CD14-positive monocyte (primary cell): ENCODE measurements around the gene KIF1B. TPM values are rescaled to one million over a fixed set of nuclear protein-coding genes. Genes with fewer than 3 reads are reported as not detected.

Source experiments
- DNase-seq, 3 donors: peaks; one replicate each; pipeline ENCODE4 v3.0.0-alpha.2; 2011 to 2022
- H2AFZ ChIP-seq: 2 replicates; pipeline ENCODE4 v1.6.0; 2012; ENCODE audit warnings: mild to moderate bottlenecking, low read depth, low read length, inconsistent platforms; ENCODE audit not compliant: insufficient read depth, poor library complexity, severe bottlenecking
- H3K27ac ChIP-seq, 2 donors: 1 replicate in 1 of 2; 2 replicates in 1 of 2; pipeline ENCODE4 v1.5.1; 2012 to 2013; ENCODE audit warnings: low read length in 2 of 2, control low read depth in 1 of 2, inconsistent platforms in 1 of 2, low read depth in 1 of 2, mild to moderate bottlenecking in 1 of 2
- H3K27me3 ChIP-seq, 2 donors: one replicate each; pipeline versions ENCODE4 v1.6.0 to v1.6.1; 2011 to 2013; ENCODE audit warnings: low read length in 2 of 2; ENCODE audit not compliant: control insufficient read depth in 2 of 2, insufficient read depth in 2 of 2
- H3K36me3 ChIP-seq, 2 donors: replicated peaks in 1 of 2; 1 replicate in 1 of 2; 2 replicates in 1 of 2; pipeline versions ENCODE4 v1.5.1 to v1.6.1; 2012 to 2013; ENCODE audit warnings: low read length in 2 of 2, control low read depth in 1 of 2, inconsistent platforms in 1 of 2, mild to moderate bottlenecking in 1 of 2; ENCODE audit not compliant: insufficient read depth in 2 of 2, control insufficient read depth in 1 of 2
- H3K4me1 ChIP-seq, 2 donors: 1 replicate in 1 of 2; 2 replicates in 1 of 2; pipeline versions ENCODE4 v1.5.1 to v1.6.1; 2012 to 2013; ENCODE audit warnings: low read length in 2 of 2, control low read depth in 1 of 2, inconsistent platforms in 1 of 2, mild to moderate bottlenecking in 1 of 2, moderate library complexity in 1 of 2; ENCODE audit not compliant: insufficient read depth in 2 of 2, control insufficient read depth in 1 of 2
- H3K4me2 ChIP-seq: replicated peaks from 2 replicates; pipeline ENCODE3; 2012; ENCODE audit warnings: low read length, moderate library complexity, mild to moderate bottlenecking; ENCODE audit not compliant: poor library complexity, severe bottlenecking; ENCODE audit errors: extremely low read depth
- H3K4me3 ChIP-seq, 3 experiments: fragments of 200-600 bp in 1 of 3; sonication (generic) in 1 of 3; replicated peaks in 1 of 3; 1 replicate in 2 of 3; 2 replicates in 1 of 3; pipeline ENCODE4 v1.5.1; 2011 to 2013; ENCODE audit warnings: low read length in 3 of 3, mild to moderate bottlenecking in 3 of 3, control low read depth in 2 of 3, low read depth in 2 of 3, inconsistent platforms in 1 of 3, moderate library complexity in 1 of 3
- H3K79me2 ChIP-seq: 2 replicates; pipeline ENCODE4 v1.6.0; 2012; ENCODE audit warnings: mild to moderate bottlenecking, control low read depth, inconsistent platforms, low read length, moderate library complexity; ENCODE audit not compliant: insufficient read depth
- H3K9ac ChIP-seq: 2 replicates; pipeline ENCODE4 v1.6.0; 2017; ENCODE audit warnings: low read length, mild to moderate bottlenecking; ENCODE audit not compliant: insufficient read depth, poor library complexity, severe bottlenecking
- H3K9me3 ChIP-seq, 2 donors: replicated peaks in 1 of 2; 1 replicate in 1 of 2; 2 replicates in 1 of 2; pipeline versions ENCODE4 v1.5.1 to v1.6.1; 2012 to 2013; ENCODE audit warnings: low read length in 2 of 2, control low read depth in 1 of 2; ENCODE audit not compliant: control insufficient read depth in 1 of 2, insufficient read depth in 1 of 2
- H4K20me1 ChIP-seq: 2 replicates; pipeline ENCODE4 v1.6.0; 2012; ENCODE audit warnings: mild to moderate bottlenecking, low read length, control low read depth, moderate library complexity; ENCODE audit not compliant: insufficient read depth
- H3K27ac Mint-ChIP-seq, 7 donors: one replicate each; pipeline ENCODE4 v1.8.0; 2020; ENCODE audit warnings: mild to moderate bottlenecking in 7 of 7, mixed read lengths in 7 of 7, moderate library complexity in 6 of 7, inconsistent platforms in 2 of 7
- H3K27me3 Mint-ChIP-seq, 3 donors: one replicate each; pipeline ENCODE4 v1.8.0; 2021 to 2022; ENCODE audit warnings: low read depth in 3 of 3, mild to moderate bottlenecking in 3 of 3, mixed read lengths in 3 of 3, moderate library complexity in 3 of 3, inconsistent platforms in 1 of 3
- H3K36me3 Mint-ChIP-seq, 2 donors: one replicate each; pipeline ENCODE4 v1.8.0; 2020; ENCODE audit warnings: mixed read lengths in 2 of 2, inconsistent platforms in 1 of 2, mild to moderate bottlenecking in 1 of 2
- H3K4me1 Mint-ChIP-seq: one replicate; pipeline ENCODE4 v1.8.0; 2020; ENCODE audit warnings: mild to moderate bottlenecking, mixed read lengths
- H3K4me3 Mint-ChIP-seq, 2 donors: one replicate each; pipeline ENCODE4 v1.8.0; 2020; ENCODE audit warnings: mild to moderate bottlenecking in 2 of 2, mixed read lengths in 2 of 2, moderate library complexity in 1 of 2
- H3K9me3 Mint-ChIP-seq, 7 donors: one replicate each; pipeline ENCODE4 v1.8.0; 2020 to 2022; ENCODE audit warnings: mixed read lengths in 7 of 7, mild to moderate bottlenecking in 6 of 7, moderate library complexity in 6 of 7, inconsistent platforms in 2 of 7
- CTCF ChIP-seq: fragments of 200-600 bp; IDR thresholded peaks from one replicate; pipeline ENCODE4 v1.8.0; 2022; ENCODE audit warnings: antibody characterized with exemption, mild to moderate bottlenecking
- WGBS: methylation state at CpG from one replicate; pipeline ENCODE4 v1.1.5; 2013; ENCODE audit warnings: missing lambda C conversion rate; ENCODE audit not compliant: insufficient coverage; 5-methylcytosine and 5-hydroxymethylcytosine counted together
- intact Hi-C, 2 donors: fragments of 100-400 bp; cut with micrococcal nuclease; formaldehyde crosslinking; loops; one replicate each; pipeline versions ENCODE4 v1.15.0 to v1.15.1; 2023
- polyA plus RNA-seq, 3 donors: library from polyadenylated mRNA; depleted of rRNA in 1 of 3; unstranded in 2 of 3; stranded (reverse) in 1 of 3; fragments of 300-500 nt in 2 of 3; fragments of >200 nt in 1 of 3; fragmentation: Illumina TruSeq in 2 of 3; gene quantifications; 1 replicate in 2 of 3; 2 replicates in 1 of 3; pipeline ENCODE4 v1.2.3, GENCODE V29; 2012 to 2021

Gene KIF1B
- polyA plus RNA-seq, 3 donors, result 3.0 to 7.0 (median 3.3) TPM

- no peaks in the 10 kb centered on the region for H3K27me3 Mint-ChIP-seq
- Histone ChIP-seq H3K27ac (no peak overlapping the region), H3K4me1 (no peaks in the 10 kb centered on the region), H2AFZ (no peak overlapping the region), H3K27me3 (no peaks in the 10 kb centered on the region), H4K20me1 (no peaks in the 10 kb centered on the region), H3K9me3 (no peaks in the 10 kb centered on the region), H3K36me3 (peaks cover 87 to 99% of the 10 kb centered on the region in 2 donors), H3K9ac (no peak overlapping the region), H3K4me3 (no peak overlapping the region), H3K79me2 (no peaks in the 10 kb centered on the region), H3K4me2 (no peak overlapping the region)
- H3K27ac Mint-ChIP-seq, result peak overlapping the region in 1 of 7 donors; percentile 10
- H3K4me1 Mint-ChIP-seq, result no peaks in the 10 kb centered on the region
- no peak for TF ChIP-seq CTCF
- intact Hi-C loops, result no loop called here
- H3K36me3 Mint-ChIP-seq, result peaks cover 85 to 97% of the 10 kb centered on the region in 2 donors
- no peaks in the 10 kb centered on the region for H3K9me3 Mint-ChIP-seq
- no CpG with 5 or more reads among the region's 4 CpGs for WGBS
- no peak overlapping the region for H3K4me3 Mint-ChIP-seq
- no peak for DNase-seq
Measured at GRCh38 chr1:10339036-10339567, 128.7 kb downstream of the KIF1B start.

GRCh38 chr1:10339815-10340214, 129.4 kb downstream of the KIF1B start:
- H3K27ac Mint-ChIP-seq, result no peak overlapping the region
- no peak overlapping the region for H3K9ac ChIP-seq
- H3K9me3 Mint-ChIP-seq, result no peaks in the 10 kb centered on the region
- H3K4me3 Mint-ChIP-seq, result no peak overlapping the region
- H3K9me3 ChIP-seq, result no peaks in the 10 kb centered on the region
- DNase-seq, result no peak
- no peaks in the 10 kb centered on the region for H3K79me2 ChIP-seq
- intact Hi-C loops, result no loop called here
- no peaks in the 10 kb centered on the region for H3K4me1 ChIP-seq
- no peak overlapping the region for H3K4me2 ChIP-seq
- peaks cover 86 to 96% of the 10 kb centered on the region in 2 donors for H3K36me3 Mint-ChIP-seq
- no peaks in the 10 kb centered on the region for H3K4me1 Mint-ChIP-seq
- TF ChIP-seq CTCF, result no peak
- no peaks in the 10 kb centered on the region for H3K27me3 ChIP-seq
- WGBS, result 83% methylated on average over 3 of the region's 5 CpGs
- H4K20me1 ChIP-seq, result no peaks in the 10 kb centered on the region
- H3K36me3 ChIP-seq, result peaks cover 87 to 99% of the 10 kb centered on the region in 2 donors
- H3K4me3 ChIP-seq, result no peak overlapping the region
- no peak overlapping the region for H3K27ac ChIP-seq
- no peak overlapping the region for H2AFZ ChIP-seq
- H3K27me3 Mint-ChIP-seq, result no peaks in the 10 kb centered on the region
